Posterior vena cava (tissue), 2 donors: ENCODE results near the gene NGFR. TPM values are rescaled to one million over a fixed set of nuclear protein-coding genes. Genes with fewer than 3 reads are reported as not detected.
A peak's percentile ranks its signal among the peaks of the same experiment; 100 is the strongest.

ENCODE experiments used
- DNase-seq: peaks from one replicate; pipeline ENCODE4 v3.0.0-alpha.2; 2020; ENCODE audit warnings: low spot score
- intact Hi-C, 2 donors: fragments of 100-400 bp; cut with DNase I; formaldehyde crosslinking; loops; one replicate each; pipeline versions ENCODE4 v1.14.1 to v1.14.2; 2022 to 2023
- total RNA-seq, 2 donors: library from RNA; stranded (reverse); fragmentation: NEBNext Ultra II Directional; extraction: Animal tissue kit (Norgen Biotek cat#: 25700); gene quantifications; one replicate each; pipeline ENCODE4 v1.2.1, GENCODE V29; 2021
- donor health status: DM: yes; HTN: yes; CAD: no.
- donor health status: DM: yes; HTN: yes; CAD: no.

Gene NGFR
- total RNA-seq, 2 donors from 2014 or later: 35.7 to 69.9 TPM

- intact Hi-C loops: no loop called here
- no peak for DNase-seq
These were observed 15.6 kb downstream of the NGFR start for GRCh38 chr17:49510720-49511110.

DNA sequence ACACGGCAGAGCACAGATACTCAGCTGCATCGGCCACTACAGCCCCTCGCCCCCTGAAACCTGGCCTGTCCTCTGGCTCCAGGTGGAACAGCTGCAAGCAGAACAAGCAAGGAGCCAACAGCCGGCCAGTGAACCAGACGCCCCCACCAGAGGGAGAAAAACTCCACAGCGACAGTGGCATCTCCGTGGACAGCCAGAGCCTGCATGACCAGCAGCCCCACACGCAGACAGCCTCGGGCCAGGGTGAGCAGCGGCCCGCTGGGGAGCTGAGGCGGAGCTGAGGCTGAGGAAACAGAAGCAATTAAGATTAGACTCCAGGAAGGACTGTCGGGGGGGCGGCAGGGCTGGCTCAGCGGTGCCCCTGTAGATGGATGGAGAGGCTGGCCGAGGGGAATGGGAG lies 16.7 kb downstream of the NGFR start:
- DNase-seq: no peak
- intact Hi-C loops: no loop called here

GRCh38 chr17:49512296-49513043 lies 17.4 kb downstream of the NGFR start:
- DNase-seq: no peak
- intact Hi-C loops: no loop called here

GRCh38 chr17:49513044-49513395 lies 17.9 kb downstream of the NGFR start:
- no peak for DNase-seq

GRCh38 chr17:49513641-49514040 lies 18.5 kb downstream of the NGFR start:
- DNase-seq: no peak
- intact Hi-C loops: no loop called here

More at GRCh38 chr17:49513044-49513395, 17.9 kb downstream of the NGFR start:
- intact Hi-C loops: no loop called here

DNA sequence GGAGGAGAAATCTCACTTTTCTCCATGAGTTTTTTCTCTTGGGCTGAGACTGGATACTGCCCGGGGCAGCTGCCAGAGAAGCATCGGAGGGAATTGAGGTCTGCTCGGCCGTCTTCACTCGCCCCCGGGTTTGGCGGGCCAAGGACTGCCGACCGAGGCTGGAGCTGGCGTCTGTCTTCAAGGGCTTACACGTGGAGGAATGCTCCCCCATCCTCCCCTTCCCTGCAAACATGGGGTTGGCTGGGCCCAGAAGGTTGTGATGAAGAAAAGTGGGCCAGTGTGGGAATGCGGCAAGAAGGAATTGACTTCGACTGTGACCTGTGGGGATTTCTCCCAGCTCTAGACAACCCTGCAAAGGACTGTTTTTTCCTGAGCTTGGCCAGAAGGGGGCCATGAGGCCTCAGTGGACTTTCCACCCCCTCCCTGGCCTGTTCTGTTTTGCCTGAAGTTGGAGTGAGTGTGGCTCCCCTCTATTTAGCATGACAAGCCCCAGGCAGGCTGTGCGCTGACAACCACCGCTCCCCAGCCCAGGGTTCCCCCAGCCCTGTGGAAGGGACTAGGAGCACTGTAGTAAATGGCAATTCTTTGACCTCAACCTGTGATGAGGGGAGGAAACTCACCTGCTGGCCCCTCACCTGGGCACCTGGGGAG lies 19.1 kb downstream of the NGFR start:
- intact Hi-C loops: no loop called here
- DNase-seq: peak; percentile 92

DNA sequence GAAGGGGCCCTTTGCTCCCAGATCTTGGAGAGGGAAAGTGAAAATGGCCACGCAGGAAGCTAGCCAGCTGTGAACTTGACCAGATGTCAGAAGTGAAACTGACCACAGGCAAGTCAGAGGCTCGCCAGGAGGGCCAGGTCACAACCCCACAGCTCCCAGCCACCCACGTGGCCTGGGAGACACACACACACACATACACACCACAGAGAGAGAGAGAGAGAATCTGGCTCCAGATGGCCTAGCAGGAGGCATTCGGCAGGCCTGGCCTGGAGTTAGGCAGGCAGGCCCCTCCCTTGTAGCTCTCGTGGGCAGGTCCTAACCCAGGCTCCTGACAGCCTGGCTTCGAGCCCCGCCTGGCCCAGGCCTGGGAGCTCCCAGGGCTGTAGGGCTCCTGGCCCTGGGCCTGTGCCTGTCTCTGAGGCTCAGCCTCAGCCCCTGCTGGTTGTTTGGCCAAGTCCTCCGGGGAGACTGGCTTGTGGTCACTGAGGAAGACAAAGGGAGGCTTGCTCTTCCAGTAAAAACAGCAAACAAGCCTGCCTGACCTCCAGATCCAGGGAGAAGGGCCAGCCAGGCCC lies 20.2 kb downstream of the NGFR start:
- intact Hi-C loops: no loop called here
- peak; percentile 96 for DNase-seq

DNA sequence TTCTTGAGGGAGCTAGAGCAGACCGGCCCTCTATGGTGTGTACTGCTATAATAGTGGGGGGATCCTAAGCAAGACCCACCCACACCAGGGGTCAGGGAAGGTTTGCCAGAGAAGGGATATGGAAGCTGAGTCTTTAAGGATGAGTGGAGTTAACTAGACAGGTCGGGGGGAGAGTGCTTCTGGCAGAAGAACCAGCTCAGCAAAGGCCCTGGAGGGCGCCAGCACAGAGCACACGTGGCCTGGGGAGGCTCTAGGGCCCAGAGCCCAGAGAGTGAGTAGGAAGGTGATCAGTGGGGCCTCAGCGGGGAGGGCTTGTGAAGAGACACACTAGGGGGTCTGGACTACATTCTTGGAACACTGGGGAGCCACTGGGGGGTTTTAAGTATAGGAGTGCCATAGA lies 21.1 kb downstream of the NGFR start:
- no peak for DNase-seq
- intact Hi-C loops: no loop called here

DNA sequence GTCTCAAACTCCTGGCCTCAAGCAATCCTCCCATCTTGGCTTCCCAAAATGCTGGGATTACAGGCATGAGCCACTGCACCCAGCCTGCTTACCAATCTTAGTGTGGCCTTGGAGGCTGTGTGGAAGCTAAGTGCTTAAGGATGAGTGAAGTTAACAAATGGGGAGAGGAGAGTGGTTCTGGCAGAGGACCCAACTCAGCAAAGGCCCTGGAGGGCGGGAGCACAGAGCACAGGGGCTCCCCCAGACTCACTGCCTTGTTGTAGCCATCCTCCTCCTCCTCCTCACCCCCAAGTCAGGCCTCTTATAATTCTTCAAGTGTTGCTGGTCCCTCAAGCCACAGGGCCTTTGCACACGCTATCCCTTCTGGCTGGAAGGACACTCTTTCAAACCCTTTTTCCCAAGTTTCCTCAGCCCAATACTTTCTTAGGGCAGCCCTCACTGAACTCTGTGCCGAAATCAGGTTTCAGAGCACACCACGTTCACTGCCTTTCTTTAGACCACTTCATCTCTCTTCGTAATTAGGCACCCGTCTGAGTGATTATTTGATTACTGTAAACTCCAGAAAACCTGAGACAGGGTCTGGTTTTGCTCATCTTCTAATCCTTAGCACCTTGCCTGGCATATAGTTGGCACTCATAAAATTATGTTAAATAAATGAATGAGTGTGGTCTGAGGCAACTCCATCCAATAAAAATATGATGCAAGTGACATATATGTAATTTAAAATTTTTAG lies 23.4 kb downstream of the NGFR start:
- intact Hi-C loops: no loop called here
- no peak for DNase-seq

DNA sequence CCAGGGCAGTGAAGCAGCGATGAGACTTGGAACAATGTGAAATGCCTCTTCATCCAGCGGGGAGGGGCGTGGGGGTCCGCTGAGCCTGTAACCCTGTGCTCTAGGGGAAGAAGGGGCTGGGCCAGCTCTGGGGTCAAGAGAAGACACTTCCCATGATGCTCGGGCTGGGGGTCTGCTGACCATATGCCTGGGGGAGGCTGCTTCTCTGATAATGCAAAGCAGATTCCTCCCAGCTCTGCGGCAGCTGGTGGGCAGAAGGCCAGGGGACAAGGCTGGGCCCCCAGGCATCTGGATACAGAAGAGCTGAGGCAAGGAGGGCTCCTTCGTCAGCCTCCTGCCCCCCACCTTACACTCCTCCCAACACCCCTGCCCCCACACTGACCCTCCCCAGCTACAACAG lies 24.7 kb downstream of the NGFR start:
- intact Hi-C loops: no loop called here
- no peak for DNase-seq

- intact Hi-C loops: no loop called here
- DNase-seq: no peak
These were observed 25.4 kb downstream of the NGFR start for GRCh38 chr17:49520386-49521087.

DNA sequence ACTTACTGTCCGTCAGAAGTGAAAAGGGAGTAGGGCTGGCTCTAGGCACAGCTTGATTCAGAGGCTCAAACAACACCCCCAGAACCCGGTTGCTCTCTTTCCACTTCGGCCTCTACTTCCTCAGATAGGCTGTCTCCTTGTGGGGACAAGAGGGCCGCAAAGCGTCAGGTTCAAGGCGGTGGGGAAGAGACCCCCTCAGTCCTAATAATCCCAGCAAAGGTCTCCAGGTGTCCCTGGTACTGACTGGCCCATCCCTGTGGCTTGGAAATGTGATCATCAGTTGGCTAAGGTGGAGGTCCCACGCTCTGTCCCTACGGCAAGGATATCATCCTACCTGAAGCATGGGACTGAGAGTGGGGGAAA lies 26.0 kb downstream of the NGFR start:
- no peak for DNase-seq
- intact Hi-C loops: no loop called here

GRCh38 chr17:49521471-49522356 lies 26.6 kb downstream of the NGFR start:
- no peak for DNase-seq

GRCh38 chr17:49522357-49522890 lies 27.3 kb downstream of the NGFR start:
- intact Hi-C loops: no loop called here
- DNase-seq: no peak

More at GRCh38 chr17:49521471-49522356, 26.6 kb downstream of the NGFR start:
- intact Hi-C loops: no loop called here

DNA sequence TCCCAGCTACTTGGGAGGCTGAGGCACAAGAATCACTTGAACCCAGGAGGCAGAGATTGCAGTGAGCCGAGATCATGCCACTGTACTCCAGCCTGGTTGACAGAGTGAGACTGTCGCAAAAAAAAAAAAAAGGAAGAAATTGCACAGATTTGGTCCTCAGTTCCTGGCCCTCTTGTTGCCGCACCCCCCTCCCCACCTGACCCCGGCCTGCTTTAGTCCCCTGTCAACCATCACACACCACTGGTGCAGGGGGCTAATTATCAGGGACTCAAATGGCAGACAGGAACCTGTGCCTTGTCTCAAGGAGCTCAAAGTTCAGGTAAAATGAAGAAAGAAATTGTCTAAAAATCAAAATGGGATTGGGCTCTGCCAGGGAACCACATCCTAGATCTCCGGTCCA lies 28.1 kb downstream of the NGFR start:
- no peak for DNase-seq
- intact Hi-C loops: no loop called here

DNA sequence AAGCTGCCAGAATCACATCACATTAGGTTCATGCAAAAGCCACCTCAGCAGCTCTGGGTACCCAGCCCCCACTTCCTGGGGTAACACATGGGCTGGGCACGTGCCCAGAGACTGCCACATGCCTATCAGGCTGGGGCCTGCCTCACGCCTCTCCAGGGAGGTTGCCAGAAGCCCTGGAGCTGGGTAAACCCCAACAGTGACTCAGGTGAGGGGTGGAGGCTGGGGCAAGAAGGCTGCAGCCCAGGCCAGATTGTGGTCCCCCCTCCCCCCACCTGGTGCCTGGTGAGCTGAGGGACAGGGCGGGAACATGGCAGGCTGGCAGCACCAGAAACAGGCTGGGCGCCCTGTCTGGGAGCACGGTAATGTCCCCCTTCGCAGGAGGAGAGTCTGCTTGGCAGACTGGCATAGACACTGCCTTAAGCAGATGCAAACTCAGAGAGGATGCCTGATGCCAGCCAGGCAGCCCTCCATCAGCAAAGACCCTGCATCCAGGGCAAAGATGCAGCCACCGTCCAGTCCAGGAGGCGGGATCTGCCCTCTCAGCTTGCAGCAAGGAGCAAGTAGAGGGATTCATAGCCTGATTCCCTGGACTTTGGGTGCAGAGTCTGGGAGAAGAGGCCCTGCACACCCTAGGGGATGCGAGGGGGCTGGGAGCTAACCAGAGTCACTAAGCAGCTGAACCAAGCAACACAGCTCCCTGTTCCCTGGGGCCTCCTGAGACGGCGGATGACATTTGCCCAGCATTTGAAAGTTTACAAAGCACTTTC lies 28.8 kb downstream of the NGFR start:
- intact Hi-C loops: no loop called here

DNA sequence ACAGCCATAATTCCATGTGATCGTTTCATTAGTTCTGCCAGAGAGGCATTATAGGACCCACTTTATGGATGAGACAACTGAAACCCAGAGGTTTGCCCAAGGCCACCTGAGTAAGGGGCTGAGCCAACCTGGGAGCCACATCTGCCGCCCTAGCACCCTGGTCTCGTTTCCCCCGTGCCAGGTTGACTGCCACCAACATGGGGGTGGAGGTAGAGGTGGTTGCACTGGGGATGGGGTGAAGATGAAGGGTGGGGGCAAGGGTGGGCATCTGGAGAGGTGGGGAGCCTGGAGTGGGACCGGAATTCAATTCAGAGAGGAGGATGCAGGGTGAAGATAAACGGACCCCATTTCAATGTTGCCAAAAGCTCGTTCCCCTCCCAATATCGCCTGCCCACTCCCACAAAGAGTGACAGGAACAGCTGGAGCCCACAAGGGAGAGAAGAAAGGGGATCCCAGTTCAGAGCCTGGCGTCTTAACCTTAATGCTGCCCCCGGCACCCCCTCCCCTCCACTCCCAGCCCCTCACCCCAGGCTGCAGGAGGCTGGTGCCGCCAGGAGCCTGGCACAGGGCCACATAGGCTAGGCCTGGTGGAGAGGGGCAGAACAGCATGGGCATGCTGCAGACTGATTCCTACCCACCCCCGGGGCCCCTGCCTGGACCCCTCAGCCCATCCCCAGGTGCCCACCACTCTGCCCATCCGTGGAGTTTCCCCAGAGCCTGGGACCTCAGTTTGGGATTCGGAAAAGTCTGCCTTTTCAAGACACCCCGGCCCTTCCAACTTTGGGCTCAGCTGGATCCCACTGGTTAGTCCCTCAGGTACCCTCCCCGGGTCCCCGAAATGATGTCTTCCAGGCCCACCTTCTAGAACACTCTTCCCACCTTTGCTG lies 29.6 kb downstream of the NGFR start:
- no peak for DNase-seq
- intact Hi-C loops: no loop called here

More for the DNA sequence above, 28.8 kb downstream of the NGFR start:
- no peak for DNase-seq
